HUES48 (cell line): ENCODE data around the gene PHOX2A.
"Not testable (repeated sequence)": the region's sequence is repeated elsewhere in the genome, so short reads cannot be mapped to it uniquely, and the experiment has no call there.

Source experiments
- H3K27ac ChIP-seq: one replicate; pipeline ENCODE4 v1.7.0; 2013; ENCODE audit warnings: low read depth, low read length, inconsistent platforms
- H3K27me3 ChIP-seq: 2 replicates; pipeline ENCODE4 v1.6.1; 2013; ENCODE audit warnings: mild to moderate bottlenecking, low read length; ENCODE audit not compliant: control insufficient read depth, insufficient read depth
- H3K36me3 ChIP-seq: 2 replicates; pipeline ENCODE4 v1.6.1; 2013; ENCODE audit warnings: low read length; ENCODE audit not compliant: control insufficient read depth, insufficient read depth
- H3K4me1 ChIP-seq: 2 replicates; pipeline ENCODE4 v1.6.1; 2013; ENCODE audit warnings: mild to moderate bottlenecking, low read length; ENCODE audit not compliant: control insufficient read depth, insufficient read depth
- H3K4me3 ChIP-seq: 2 replicates; pipeline ENCODE4 v1.5.1; 2013; ENCODE audit warnings: mild to moderate bottlenecking, low read depth, low read length
- H3K9ac ChIP-seq: 2 replicates; pipeline ENCODE4 v1.6.1; 2013; ENCODE audit warnings: mild to moderate bottlenecking, low read depth, low read length, moderate library complexity
- H3K9me3 ChIP-seq: 2 replicates; pipeline ENCODE4 v1.6.1; 2013; ENCODE audit warnings: low read length; ENCODE audit not compliant: control insufficient read depth, insufficient read depth

The PHOX2A gene

GRCh38 chr11:72217841-72218240 is 26.1 kb downstream of the PHOX2A start:
- no peak overlapping the region for H3K27ac ChIP-seq
- H3K9me3 ChIP-seq = no peaks in the 10 kb centered on the region
- H3K36me3 ChIP-seq = no peaks in the 10 kb centered on the region
- H3K27me3 ChIP-seq = peaks cover 3% of the 10 kb centered on the region; the same call in 1 of the 2 replicates
- H3K9ac ChIP-seq = no peak overlapping the region
- no peak overlapping the region for H3K4me3 ChIP-seq
- peaks cover 8% of the 10 kb centered on the region for H3K4me1 ChIP-seq

GRCh38 chr11:72216638-72217037 is 27.3 kb downstream of the PHOX2A start, which contains the start of gene FOLR2:
Gene FOLR2, plus strand, starts transcription at chr11:72216794. Its CDS starts 1,791 bp downstream, at chr11:72218585.
- no peak within 1 kb of the TSS for H3K9ac ChIP-seq

GRCh38 chr11:72209101-72209500 is 34.9 kb downstream of the PHOX2A start:
- Histone ChIP-seq H3K4me3 (no peak overlapping the region), H3K9me3 (no peaks in the 10 kb centered on the region), H3K27ac (no peak overlapping the region), H3K27me3 (no peaks in the 10 kb centered on the region), H3K36me3 (no peaks in the 10 kb centered on the region), H3K4me1 (no peaks in the 10 kb centered on the region), H3K9ac (no peak overlapping the region)

More at GRCh38 chr11:72216638-72217037, 27.3 kb downstream of the PHOX2A start, which contains the start of gene FOLR2:
- H3K27me3 ChIP-seq = peaks cover 3% of the 10 kb centered on the region; the same call in 1 of the 2 replicates
- H3K27ac ChIP-seq = no peak within 1 kb of the TSS
- no peaks in the 10 kb centered on the region for H3K9me3 ChIP-seq
- no peaks in the 10 kb centered on the region; the same call in 1 of the 2 replicates for H3K4me1 ChIP-seq
- no peaks in the 10 kb centered on the region for H3K36me3 ChIP-seq
- no peak within 1 kb of the TSS for H3K4me3 ChIP-seq

GRCh38 chr11:72208281-72208680 is 35.7 kb downstream of the PHOX2A start:
- Histone ChIP-seq H3K27me3 (no peaks in the 10 kb centered on the region), H3K9ac (no peak overlapping the region), H3K9me3 (no peaks in the 10 kb centered on the region), H3K4me1 (no peaks in the 10 kb centered on the region), H3K36me3 (no peaks in the 10 kb centered on the region), H3K27ac (no peak overlapping the region), H3K4me3 (no peak overlapping the region)

- not testable (repeated sequence) for H3K9ac ChIP-seq, H3K4me1 ChIP-seq, H3K27ac ChIP-seq, H3K4me3 ChIP-seq, H3K27me3 ChIP-seq, H3K9me3 ChIP-seq, H3K36me3 ChIP-seq
Measured at GRCh38 chr11:72206794-72207193, 37.2 kb downstream of the PHOX2A start.

- Histone ChIP-seq H3K27ac (no peak overlapping the region), H3K9ac (no peak overlapping the region), H3K36me3 (no peaks in the 10 kb centered on the region), H3K9me3 (no peaks in the 10 kb centered on the region), H3K27me3 (no peaks in the 10 kb centered on the region), H3K4me3 (no peak overlapping the region), H3K4me1 (no peaks in the 10 kb centered on the region)
Measured at GRCh38 chr11:72204886-72205285, 39.1 kb downstream of the PHOX2A start.

GRCh38 chr11:72203163-72203562 is 40.8 kb downstream of the PHOX2A start:
- Histone ChIP-seq H3K9me3 (no peaks in the 10 kb centered on the region), H3K36me3 (no peaks in the 10 kb centered on the region), H3K4me1 (no peaks in the 10 kb centered on the region), H3K27me3 (no peaks in the 10 kb centered on the region), H3K4me3 (no peak overlapping the region), H3K27ac (no peak overlapping the region), H3K9ac (no peak overlapping the region)

- H3K27ac ChIP-seq = no peak overlapping the region
- no peaks in the 10 kb centered on the region for H3K36me3 ChIP-seq
Measured at GRCh38 chr11:72202571-72202970, 41.4 kb downstream of the PHOX2A start.

GRCh38 chr11:72201445-72201844 is 42.5 kb downstream of the PHOX2A start:
- not testable (repeated sequence) for H3K9me3 ChIP-seq, H3K9ac ChIP-seq, H3K36me3 ChIP-seq, H3K4me1 ChIP-seq, H3K27me3 ChIP-seq, H3K4me3 ChIP-seq, H3K27ac ChIP-seq

More at GRCh38 chr11:72202571-72202970, 41.4 kb downstream of the PHOX2A start:
- H3K9ac ChIP-seq = no peak overlapping the region
- no peak overlapping the region for H3K4me3 ChIP-seq
- no peaks in the 10 kb centered on the region for H3K27me3 ChIP-seq
- no peaks in the 10 kb centered on the region for H3K4me1 ChIP-seq
- no peaks in the 10 kb centered on the region for H3K9me3 ChIP-seq

- no peak overlapping the region for H3K27ac ChIP-seq
- no peaks in the 10 kb centered on the region for H3K36me3 ChIP-seq
- H3K9me3 ChIP-seq = no peaks in the 10 kb centered on the region
- H3K4me3 ChIP-seq = no peak overlapping the region
- H3K27me3 ChIP-seq = no peaks in the 10 kb centered on the region
- peaks cover 4% of the 10 kb centered on the region; the same call in 1 of the 2 replicates for H3K4me1 ChIP-seq
- H3K9ac ChIP-seq = no peak overlapping the region
Measured at GRCh38 chr11:72195518-72196270, 48.3 kb downstream of the PHOX2A start.

- no peaks in the 10 kb centered on the region for H3K27me3 ChIP-seq
- H3K36me3 ChIP-seq = no peaks in the 10 kb centered on the region
- no peak within 1 kb of the TSS for H3K9ac ChIP-seq
- no peak within 1 kb of the TSS for H3K4me3 ChIP-seq
- H3K9me3 ChIP-seq = no peaks in the 10 kb centered on the region
- no peak within 1 kb of the TSS for H3K27ac ChIP-seq
- H3K4me1 ChIP-seq = peaks cover 4% of the 10 kb centered on the region; the same call in 1 of the 2 replicates
Measured at GRCh38 chr11:72191961-72192381, 52.0 kb downstream of the PHOX2A start, which contains the start of gene FOLR1. Gene FOLR1, plus strand, starts transcription at chr11:72192140. Its CDS starts 34 bp downstream, at chr11:72192174.
